Islet of Langerhans (tissue), 1 donor: ENCODE measurements around the gene TRIM52.
"Not testable (repeated sequence)": the region's sequence is repeated elsewhere in the genome, so short reads cannot be mapped to it uniquely, and the experiment has no call there.

Experiments used
- FAIRE-seq: peaks from one replicate; lab custom pipeline; 2011; peaks lifted over from hg19 to GRCh38; lab: Jason Lieb, UNC

TRIM52 gene

GRCh38 chr5:181233088-181233800 lies 27.7 kb downstream of the TRIM52 start:
- no peak for FAIRE-seq

GRCh38 chr5:181232593-181232992 lies 28.4 kb downstream of the TRIM52 start:
- no peak for FAIRE-seq

DNA sequence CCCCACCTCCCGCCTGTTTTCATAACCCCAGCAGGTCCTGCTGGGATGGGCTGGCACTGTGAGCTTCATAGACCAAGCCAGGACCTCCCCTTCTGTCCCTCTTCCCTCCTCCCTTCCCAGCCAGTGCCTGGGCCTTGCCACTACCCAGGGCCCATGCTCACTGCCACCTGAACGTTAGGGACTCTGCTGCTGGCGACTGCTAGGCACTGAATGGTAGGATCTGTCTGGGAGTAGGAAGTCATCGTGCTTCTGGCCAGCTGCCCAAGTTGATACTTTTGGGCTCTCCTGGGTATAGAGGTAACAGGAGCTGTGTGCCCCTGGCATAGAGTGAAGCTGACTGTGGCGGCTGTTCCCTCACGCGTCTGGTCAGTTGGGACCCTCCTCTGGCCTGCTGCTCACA lies 29.5 kb downstream of the TRIM52 start:
- FAIRE-seq, result no peak

DNA sequence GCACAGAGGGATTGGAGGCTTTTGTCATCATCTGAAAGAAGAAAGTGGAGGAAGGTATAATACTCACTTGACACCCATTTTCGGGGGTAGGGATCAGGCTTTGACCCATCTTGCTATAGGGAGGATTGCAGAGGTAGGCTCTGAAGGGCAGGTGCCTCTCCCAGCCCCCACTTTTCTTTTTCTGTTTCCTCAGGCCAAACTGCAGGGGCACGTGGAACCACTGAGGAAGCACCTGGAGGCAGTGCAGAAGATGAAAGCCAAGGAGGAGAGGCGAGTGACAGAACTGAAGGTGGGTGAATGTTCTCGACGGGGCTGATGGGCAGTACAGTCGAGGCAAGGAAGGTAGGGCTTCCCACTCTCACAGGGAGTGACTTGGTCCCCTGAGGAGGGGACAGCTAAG lies 30.4 kb downstream of the TRIM52 start:
- FAIRE-seq, result no peak

GRCh38 chr5:181229996-181230395 lies 30.9 kb downstream of the TRIM52 start:
- no peak for FAIRE-seq

DNA sequence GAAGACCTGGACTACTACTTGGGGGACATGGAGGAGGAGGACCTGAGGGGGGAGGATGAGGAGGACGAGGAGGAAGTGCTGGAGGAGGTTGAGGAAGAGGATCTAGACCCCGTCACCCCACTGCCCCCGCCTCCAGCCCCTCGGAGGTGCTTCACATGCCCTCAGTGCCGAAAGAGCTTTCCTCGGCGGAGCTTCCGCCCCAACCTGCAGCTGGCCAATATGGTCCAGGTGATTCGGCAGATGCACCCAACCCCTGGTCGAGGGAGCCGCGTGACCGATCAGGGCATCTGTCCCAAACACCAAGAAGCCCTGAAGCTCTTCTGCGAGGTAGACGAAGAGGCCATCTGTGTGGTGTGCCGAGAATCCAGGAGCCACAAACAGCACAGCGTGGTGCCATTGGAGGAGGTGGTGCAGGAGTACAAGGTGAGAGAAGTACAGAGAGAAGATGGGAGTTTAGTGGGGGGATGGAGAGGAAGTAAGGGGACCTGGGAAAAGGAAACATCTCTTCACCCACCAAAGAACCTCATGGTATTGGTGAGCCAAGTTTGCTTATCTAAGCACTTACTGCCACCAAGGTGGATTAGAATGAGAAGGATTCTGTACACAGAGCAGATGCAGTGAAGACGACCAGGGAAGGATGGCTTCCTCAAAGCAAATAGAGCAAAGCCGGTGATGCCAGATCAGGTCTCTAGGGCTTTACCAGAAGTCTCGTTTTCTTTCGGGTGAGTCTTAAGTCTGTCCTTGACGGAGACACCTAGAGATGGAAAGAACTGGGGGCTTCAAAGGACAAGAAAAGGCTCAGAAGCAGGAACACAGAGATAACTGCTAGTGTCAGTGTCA lies 36.3 kb downstream of the TRIM52 start:
- no peak for FAIRE-seq

DNA sequence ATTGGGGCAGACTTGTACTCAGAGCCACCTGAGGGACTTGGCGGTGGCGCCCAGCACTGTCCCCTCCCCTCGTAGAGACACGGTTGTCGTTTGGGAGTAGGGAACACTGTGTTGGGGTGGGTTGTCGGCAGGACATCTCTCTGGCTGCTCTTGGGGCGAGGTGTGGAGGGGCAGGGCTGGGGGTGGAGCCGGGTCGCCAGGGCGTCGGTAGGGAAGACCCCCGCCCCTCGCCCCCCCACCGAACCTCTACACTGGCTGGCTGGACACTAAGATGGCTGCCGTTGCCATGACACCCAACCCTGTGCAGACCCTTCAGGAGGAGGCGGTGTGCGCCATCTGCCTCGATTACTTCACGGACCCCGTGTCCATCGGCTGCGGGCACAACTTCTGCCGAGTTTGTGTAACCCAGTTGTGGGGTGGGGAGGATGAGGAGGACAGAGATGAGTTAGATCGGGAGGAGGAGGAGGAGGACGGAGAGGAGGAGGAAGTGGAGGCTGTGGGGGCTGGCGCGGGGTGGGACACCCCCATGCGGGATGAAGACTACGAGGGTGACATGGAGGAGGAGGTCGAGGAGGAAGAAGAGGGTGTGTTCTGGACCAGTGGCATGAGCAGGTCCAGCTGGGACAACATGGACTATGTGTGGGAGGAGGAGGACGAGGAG lies 37.1 kb downstream of the TRIM52 start:
- FAIRE-seq, result no peak

- peak; percentile 17 for FAIRE-seq
These were observed 37.8 kb downstream of the TRIM52 start, which contains the start of gene TRIM41 for GRCh38 chr5:181223058-181223728. TRIM41 (plus strand) TSS chr5:181223281; CDS start chr5:181224000, 719 bp downstream.

DNA sequence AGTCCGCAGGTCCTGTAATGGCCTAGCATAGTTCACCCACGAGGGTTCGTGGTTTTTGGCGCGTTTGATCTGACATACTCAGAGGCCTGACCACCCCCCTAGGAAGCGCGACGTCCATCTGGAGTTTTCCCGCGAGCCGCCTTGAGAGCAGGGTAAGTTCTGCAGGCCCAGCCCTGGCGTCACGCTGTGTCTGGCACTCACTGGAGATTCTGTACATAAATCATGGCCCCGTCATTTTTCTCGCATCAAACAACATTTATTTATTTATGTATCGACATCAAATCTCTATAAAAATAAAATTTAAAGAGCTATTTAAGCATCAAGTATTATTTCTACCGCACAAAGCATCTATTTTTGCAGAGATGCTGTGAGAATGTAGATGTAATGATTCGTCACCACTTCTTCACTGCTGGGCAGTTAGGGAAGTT lies 38.3 kb downstream of the TRIM52 start:
- no peak for FAIRE-seq

GRCh38 chr5:181221792-181222629 lies 38.9 kb downstream of the TRIM52 start:
- no peak for FAIRE-seq

- FAIRE-seq, result no peak
These were observed 39.7 kb downstream of the TRIM52 start for GRCh38 chr5:181221105-181221791.

- no peak for FAIRE-seq
These were observed 40.8 kb downstream of the TRIM52 start for GRCh38 chr5:181220178-181220515.

DNA sequence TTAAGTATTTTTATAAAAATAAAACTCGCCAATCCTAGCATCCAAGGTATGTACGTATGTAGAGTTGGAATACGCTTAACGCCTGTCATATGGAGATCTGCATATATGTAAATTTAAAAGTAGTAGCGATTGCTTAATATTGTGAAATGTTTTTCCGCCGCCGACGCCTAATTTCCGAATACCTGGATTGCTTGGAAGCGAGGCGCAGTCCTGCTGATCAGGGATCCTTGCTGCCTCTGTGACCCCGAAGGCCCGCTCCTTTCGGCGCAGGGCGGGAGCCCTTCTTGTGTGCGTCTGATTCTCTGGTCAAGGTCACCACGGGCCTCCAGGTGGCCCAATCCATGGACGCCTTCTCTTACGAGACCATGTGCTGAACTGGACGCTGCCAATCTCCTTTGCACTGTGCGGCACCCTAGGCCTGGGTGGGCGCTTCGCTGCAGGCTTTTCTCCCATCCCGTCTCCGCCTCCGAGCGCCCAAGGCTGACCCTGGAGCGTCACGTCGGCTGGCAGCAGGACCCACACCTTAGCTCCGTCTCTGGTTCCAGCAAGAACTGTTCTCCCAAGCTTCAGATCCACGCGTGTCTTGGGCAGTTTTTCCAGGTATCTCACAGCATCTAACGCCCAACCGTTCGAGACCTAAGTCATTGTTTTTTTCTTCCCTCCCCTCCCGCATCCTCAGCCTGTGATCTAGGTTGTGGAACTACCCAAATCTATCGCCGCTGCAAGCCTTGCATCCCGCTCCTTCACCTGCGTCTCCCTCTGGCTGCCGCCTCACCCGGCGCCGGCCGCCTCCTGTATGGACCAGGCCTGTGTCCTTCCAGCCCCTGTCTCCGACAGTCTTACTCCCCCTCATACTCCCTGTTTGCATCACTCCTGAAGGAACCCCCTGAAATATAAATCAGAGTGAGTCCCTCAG lies 41.4 kb downstream of the TRIM52 start:
- FAIRE-seq, result no peak

DNA sequence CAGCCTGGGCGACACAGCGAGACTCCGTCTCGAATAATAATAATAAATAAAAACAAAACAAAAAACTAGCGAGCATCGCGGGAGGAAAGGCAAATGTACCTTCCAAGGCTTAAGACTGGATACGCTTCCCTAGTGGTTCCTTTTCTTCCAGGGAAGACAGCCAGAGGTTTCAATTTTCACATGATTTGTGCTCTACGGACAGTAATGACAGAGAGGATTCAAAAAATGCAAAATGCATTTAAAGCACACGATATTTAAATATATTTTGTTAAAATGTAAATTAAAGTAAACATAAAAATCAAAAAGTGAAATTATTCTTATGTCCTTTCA lies 42.2 kb downstream of the TRIM52 start:
- no peak for FAIRE-seq

DNA sequence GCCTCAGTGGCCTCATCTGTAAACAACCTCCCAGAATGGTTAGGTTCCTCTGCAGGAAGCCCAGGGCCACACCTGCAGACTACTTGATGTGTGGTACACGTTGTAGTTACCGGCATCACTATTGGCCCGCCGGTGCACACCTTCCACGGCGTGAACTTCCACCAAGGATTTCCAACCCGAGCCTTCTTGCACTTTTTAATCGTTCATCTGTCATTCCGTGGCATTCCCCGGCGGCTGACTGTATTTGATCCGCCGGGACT lies 43.2 kb downstream of the TRIM52 start:
- FAIRE-seq, result no peak

- no peak for FAIRE-seq
These were observed 43.7 kb downstream of the TRIM52 start for GRCh38 chr5:181217111-181217802.

GRCh38 chr5:181215997-181216989 lies 44.6 kb downstream of the TRIM52 start:
- FAIRE-seq, result no peak

- not testable (repeated sequence) for FAIRE-seq
These were observed 46.7 kb downstream of the TRIM52 start for GRCh38 chr5:181214249-181214648.
